Measurements from ENCODE around the gene SAMD5.

GRCh38 chr6:147479857-147480256 lies 28.6 kb upstream of the SAMD5 start:
- TF ChIP-seq GATA2 (IDR thresholded peaks at IDR 0.05; ENCODE audit: low read depth, low read length) (no peak), GATA3 (IDR thresholded peaks at IDR 0.05; ENCODE audit: low read depth, low read length) (no peak)
